K562 (cell line): ENCODE data around the gene SCG3. TPM values are rescaled to one million over a fixed set of nuclear protein-coding genes. Genes with fewer than 3 reads are reported as not detected.

Source experiments
- ASH1L ChIP-seq: fragments of 450-650 bp; IDR thresholded peaks from 2 replicates; pipeline ENCODE4 v1.6.1; 2018; ENCODE audit warnings: borderline replicate concordance, mild to moderate bottlenecking, low read depth; ENCODE audit not compliant: partially characterized antibody
- BHLHE40 ChIP-seq: IDR thresholded peaks from 2 replicates; pipeline ENCODE4 v1.6.1; 2011; ENCODE audit warnings: low read length, improper control_type of control experiment
- CTBP1 ChIP-seq: fragments of 450-650 bp; IDR thresholded peaks from 2 replicates; pipeline ENCODE4 v1.6.1; 2016; ENCODE audit warnings: borderline replicate concordance
- EP300 ChIP-seq: IDR thresholded peaks from 2 replicates; pipeline ENCODE4 v1.6.1; 2012; ENCODE audit warnings: low read length, improper control_type of control experiment
- HDAC1 ChIP-seq, 2 experiments: fragments of 450-650 bp; IDR thresholded peaks; 2 replicates each; pipeline ENCODE4 v1.6.1; 2016 to 2017; ENCODE audit warnings: inconsistent platforms in 1 of 2, mild to moderate bottlenecking in 1 of 2, moderate library complexity in 1 of 2
- MECOM ChIP-seq: fragments of 250-450 bp; sonication (Bioruptor Pico); IDR thresholded peaks from 2 replicates; pipeline ENCODE4 v1.8.0; 2022; ENCODE audit warnings: inconsistent platforms
- NR2F6 ChIP-seq: fragments of 450-650 bp; formaldehyde crosslinking; IDR thresholded peaks from 2 replicates; pipeline ENCODE4 v1.4.0; 2020; ENCODE audit warnings: mild to moderate bottlenecking
- NR4A1 ChIP-seq, 2 experiments: fragments of 250-450 bp in 1 of 2; fragments of 450-650 bp in 1 of 2; sonication (Bioruptor Pico) in 1 of 2; IDR thresholded peaks; 2 replicates each; pipeline versions ENCODE4 v1.4.0 to v1.6.1; 2016 to 2020; ENCODE audit warnings: mild to moderate bottlenecking in 2 of 2, missing compliant biosample characterization in 1 of 2, missing genetic modification characterization in 1 of 2, moderate library complexity in 1 of 2
- SMAD3 ChIP-seq: fragments of 450-650 bp; formaldehyde crosslinking; conservative IDR thresholded peaks from 2 replicates; pipeline ENCODE4 v1.4.0; 2020; ENCODE audit warnings: mild to moderate bottlenecking
- TAL1 ChIP-seq: fragments of 450-650 bp; IDR thresholded peaks from 2 replicates; pipeline ENCODE4 v1.6.1; 2016; ENCODE audit warnings: mild to moderate bottlenecking
- ZNF75A ChIP-seq: fragments of 450-650 bp; formaldehyde crosslinking; IDR thresholded peaks from 2 replicates; pipeline ENCODE4 v1.4.0; 2020; ENCODE audit warnings: mild to moderate bottlenecking
- polyA plus RNA-seq, 8 experiments: library from polyadenylated mRNA; depleted of rRNA in 4 of 8; stranded (reverse) in 5 of 8; unstranded in 3 of 8; fragments of >200 nt; fragmentation: Nextera tagmentation in 2 of 8; fragmentation: Illumina TruSeq in 1 of 8; extraction: Ambion mirVana in 2 of 8; extraction: Trizol in 1 of 8; gene quantifications; 2 replicates each; pipeline versions ENCODE4 v1.2.1 to v1.2.3, GENCODE V29; 2011 to 2014; ENCODE audit warnings: inconsistent platforms in 1 of 8, missing spikeins in 1 of 8
- total RNA-seq, 7 experiments: library from RNA; depleted of rRNA in 6 of 7; stranded (reverse); fragments of >200 nt in 6 of 7; fragmentation: Illumina TruSeq in 2 of 7; extraction: Trizol in 2 of 7; gene quantifications; 2 replicates each; pipeline versions ENCODE4 v1.2.1 to v1.2.3, GENCODE V29; 2011 to 2021; ENCODE audit warnings: low replicate concordance in 1 of 7
- TF ChIP-seq, protein P1 (sequence below): sonication (generic); formaldehyde crosslinking; IDR thresholded peaks from 2 replicates; pipeline ENCODE4 v1.8.0; 2023; ENCODE audit warnings: missing genetic modification reagents, mild to moderate bottlenecking, borderline replicate concordance
- TF ChIP-seq, protein P2 (sequence below): fragments of 450-650 bp; formaldehyde crosslinking; IDR thresholded peaks from 2 replicates; pipeline ENCODE4 v1.4.0; 2020; ENCODE audit warnings: mild to moderate bottlenecking

The SCG3 gene
- total and polyA plus RNA-seq, 9 of the 15 experiments (the other 6 are each of a cell fraction or from before 2014, with no cell fraction given) = 13.0 to 43.8 (median 21.0) TPM

DNA sequence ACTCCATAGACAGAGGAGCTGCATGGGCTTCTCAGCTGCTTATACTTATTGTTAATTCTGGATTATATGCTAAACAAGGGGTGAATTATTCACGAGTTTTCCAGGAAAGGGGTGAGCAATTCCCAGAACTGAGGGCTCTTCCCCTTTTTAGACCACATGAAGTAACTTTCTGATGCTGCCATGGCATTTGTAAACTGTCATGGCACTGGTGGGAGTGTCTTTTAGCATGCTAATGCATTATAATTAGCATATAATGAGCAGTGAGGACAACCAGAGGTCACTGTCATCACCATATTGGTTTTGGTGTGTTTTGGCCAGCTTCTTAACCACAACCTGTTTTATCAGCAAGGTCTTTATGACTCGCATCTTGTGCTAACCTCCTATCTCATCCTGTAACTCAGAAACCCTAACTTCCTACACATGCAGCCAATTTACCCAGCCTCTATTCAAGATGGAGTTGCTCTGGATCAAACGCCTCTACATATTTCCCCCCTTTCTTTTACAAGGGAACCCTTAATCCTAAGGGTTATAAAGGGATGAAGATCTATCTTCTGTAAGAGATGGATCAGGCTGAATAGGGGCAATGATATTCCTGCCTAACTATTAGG, 46.6 kb upstream of the SCG3 start (continued):
- TF ChIP-seq, protein P1, sequence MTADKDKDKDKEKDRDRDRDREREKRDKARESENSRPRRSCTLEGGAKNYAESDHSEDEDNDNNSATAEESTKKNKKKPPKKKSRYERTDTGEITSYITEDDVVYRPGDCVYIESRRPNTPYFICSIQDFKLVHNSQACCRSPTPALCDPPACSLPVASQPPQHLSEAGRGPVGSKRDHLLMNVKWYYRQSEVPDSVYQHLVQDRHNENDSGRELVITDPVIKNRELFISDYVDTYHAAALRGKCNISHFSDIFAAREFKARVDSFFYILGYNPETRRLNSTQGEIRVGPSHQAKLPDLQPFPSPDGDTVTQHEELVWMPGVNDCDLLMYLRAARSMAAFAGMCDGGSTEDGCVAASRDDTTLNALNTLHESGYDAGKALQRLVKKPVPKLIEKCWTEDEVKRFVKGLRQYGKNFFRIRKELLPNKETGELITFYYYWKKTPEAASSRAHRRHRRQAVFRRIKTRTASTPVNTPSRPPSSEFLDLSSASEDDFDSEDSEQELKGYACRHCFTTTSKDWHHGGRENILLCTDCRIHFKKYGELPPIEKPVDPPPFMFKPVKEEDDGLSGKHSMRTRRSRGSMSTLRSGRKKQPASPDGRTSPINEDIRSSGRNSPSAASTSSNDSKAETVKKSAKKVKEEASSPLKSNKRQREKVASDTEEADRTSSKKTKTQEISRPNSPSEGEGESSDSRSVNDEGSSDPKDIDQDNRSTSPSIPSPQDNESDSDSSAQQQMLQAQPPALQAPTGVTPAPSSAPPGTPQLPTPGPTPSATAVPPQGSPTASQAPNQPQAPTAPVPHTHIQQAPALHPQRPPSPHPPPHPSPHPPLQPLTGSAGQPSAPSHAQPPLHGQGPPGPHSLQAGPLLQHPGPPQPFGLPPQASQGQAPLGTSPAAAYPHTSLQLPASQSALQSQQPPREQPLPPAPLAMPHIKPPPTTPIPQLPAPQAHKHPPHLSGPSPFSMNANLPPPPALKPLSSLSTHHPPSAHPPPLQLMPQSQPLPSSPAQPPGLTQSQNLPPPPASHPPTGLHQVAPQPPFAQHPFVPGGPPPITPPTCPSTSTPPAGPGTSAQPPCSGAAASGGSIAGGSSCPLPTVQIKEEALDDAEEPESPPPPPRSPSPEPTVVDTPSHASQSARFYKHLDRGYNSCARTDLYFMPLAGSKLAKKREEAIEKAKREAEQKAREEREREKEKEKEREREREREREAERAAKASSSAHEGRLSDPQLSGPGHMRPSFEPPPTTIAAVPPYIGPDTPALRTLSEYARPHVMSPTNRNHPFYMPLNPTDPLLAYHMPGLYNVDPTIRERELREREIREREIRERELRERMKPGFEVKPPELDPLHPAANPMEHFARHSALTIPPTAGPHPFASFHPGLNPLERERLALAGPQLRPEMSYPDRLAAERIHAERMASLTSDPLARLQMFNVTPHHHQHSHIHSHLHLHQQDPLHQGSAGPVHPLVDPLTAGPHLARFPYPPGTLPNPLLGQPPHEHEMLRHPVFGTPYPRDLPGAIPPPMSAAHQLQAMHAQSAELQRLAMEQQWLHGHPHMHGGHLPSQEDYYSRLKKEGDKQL (CRISPR knock-in tag) = no peak
- TF ChIP-seq HDAC1 (IDR thresholded peaks at IDR 0.05) (no peak), ASH1L (no peak), ZNF75A (no peak), SMAD3 (CRISPR knock-in tag) (0 out of 2 replicates have a peak, but pooled peaks have one; percentile 77), NR2F6 (CRISPR knock-in tag) (no peak), EP300 (peak; percentile 13; the same call in 1 of the 2 replicates), CTBP1 (0 out of 2 replicates have a peak, but pooled peaks have one; percentile 56), NR4A1 (CRISPR knock-in tag; IDR thresholded peaks at IDR 0.05) (peak; percentile 23; the same call in 1 of the 2 replicates), NR4A1 (tag; IDR thresholded peaks at IDR 0.05) (peak; percentile 91), TAL1 (0 out of 2 replicates have a peak, but pooled peaks have one; percentile 7), BHLHE40 (no peak), MECOM (CRISPR knock-in tag) (peak; percentile 86)
- TF ChIP-seq, protein P2, sequence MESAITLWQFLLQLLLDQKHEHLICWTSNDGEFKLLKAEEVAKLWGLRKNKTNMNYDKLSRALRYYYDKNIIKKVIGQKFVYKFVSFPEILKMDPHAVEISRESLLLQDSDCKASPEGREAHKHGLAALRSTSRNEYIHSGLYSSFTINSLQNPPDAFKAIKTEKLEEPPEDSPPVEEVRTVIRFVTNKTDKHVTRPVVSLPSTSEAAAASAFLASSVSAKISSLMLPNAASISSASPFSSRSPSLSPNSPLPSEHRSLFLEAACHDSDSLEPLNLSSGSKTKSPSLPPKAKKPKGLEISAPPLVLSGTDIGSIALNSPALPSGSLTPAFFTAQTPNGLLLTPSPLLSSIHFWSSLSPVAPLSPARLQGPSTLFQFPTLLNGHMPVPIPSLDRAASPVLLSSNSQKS (CRISPR knock-in tag) = 0 out of 2 replicates have a peak, but pooled peaks have one; percentile 54
